GM23338 (cell line): ENCODE measurements around the gene OIT3. TPM values are rescaled to one million over a fixed set of nuclear protein-coding genes. Genes with fewer than 3 reads are reported as not detected.

Source experiments
- ATAC-seq: fragments of 200-7000 bp; cut with Tn5 transposase; 3 replicates; pipeline ENCODE4 v1.9.1; 2020
- DNase-seq: peaks from one replicate; pipeline ENCODE4 v3.0.0-alpha.2; 2015; ENCODE audit warnings: low spot score
- H2AFZ ChIP-seq: fragments of 200-600 bp; sonication (generic); 2 replicates; pipeline ENCODE4 v1.8.0; 2016; ENCODE audit warnings: antibody characterized with exemption, mild to moderate bottlenecking, moderate library complexity
- H3F3A ChIP-seq: fragments of 200-600 bp; sonication (generic); replicated peaks from 2 replicates; pipeline ENCODE4 v1.8.0; 2017; ENCODE audit warnings: antibody characterized with exemption, mixed run types, low read depth
- H3K27ac ChIP-seq: fragments of 200-600 bp; sonication (generic); 2 replicates; pipeline ENCODE4 v1.6.1; 2016; ENCODE audit warnings: low read depth
- H3K27me3 ChIP-seq: fragments of 200-600 bp; sonication (generic); 2 replicates; pipeline ENCODE4 v1.8.0; 2016; ENCODE audit warnings: mild to moderate bottlenecking, mixed run types, moderate library complexity; ENCODE audit not compliant: insufficient read depth
- H3K36me3 ChIP-seq: fragments of 200-600 bp; sonication (generic); 2 replicates; pipeline ENCODE4 v1.8.0; 2016; ENCODE audit warnings: mild to moderate bottlenecking; ENCODE audit not compliant: insufficient read depth
- H3K4me1 ChIP-seq: fragments of 200-600 bp; sonication (generic); 2 replicates; pipeline ENCODE4 v1.8.0; 2016; ENCODE audit warnings: mild to moderate bottlenecking, moderate library complexity; ENCODE audit not compliant: insufficient read depth
- H3K4me2 ChIP-seq: fragments of 200-600 bp; sonication (generic); 2 replicates; pipeline ENCODE4 v1.7.1; 2017; ENCODE audit warnings: mixed run types
- H3K4me3 ChIP-seq: fragments of 200-600 bp; sonication (generic); 2 replicates; pipeline ENCODE4 v1.6.1; 2016; ENCODE audit warnings: mixed run types
- H3K79me2 ChIP-seq: fragments of 200-600 bp; sonication (generic); replicated peaks from 2 replicates; pipeline ENCODE4 v1.8.0; 2017; ENCODE audit warnings: mild to moderate bottlenecking; ENCODE audit not compliant: insufficient read depth
- H3K9me2 ChIP-seq: fragments of 200-600 bp; sonication (generic); 2 replicates; pipeline ENCODE4 v1.8.0; 2017; ENCODE audit not compliant: insufficient read depth
- H4K20me1 ChIP-seq: fragments of 200-600 bp; sonication (generic); replicated peaks from 2 replicates; pipeline ENCODE4 v1.8.0; 2017; ENCODE audit warnings: mild to moderate bottlenecking; ENCODE audit not compliant: insufficient read depth
- H3K27ac Mint-ChIP-seq: 2 replicates; pipeline ENCODE4 v1.8.0; 2020; ENCODE audit warnings: inconsistent platforms, mild to moderate bottlenecking, moderate library complexity, mixed read lengths
- H3K27me3 Mint-ChIP-seq: 3 replicates; pipeline ENCODE4 v1.8.0; 2022; ENCODE audit warnings: low read depth, mild to moderate bottlenecking, moderate library complexity, mixed read lengths, inconsistent platforms; ENCODE audit not compliant: insufficient read depth, poor library complexity
- H3K36me3 Mint-ChIP-seq: 3 replicates; pipeline ENCODE4 v1.8.0; 2021; ENCODE audit warnings: low read depth, mild to moderate bottlenecking, inconsistent platforms, moderate library complexity, mixed read lengths
- H3K4me1 Mint-ChIP-seq: 3 replicates; pipeline ENCODE4 v1.8.0; 2020; ENCODE audit warnings: mild to moderate bottlenecking, inconsistent platforms, mixed read lengths
- H3K4me3 Mint-ChIP-seq: 3 replicates; pipeline ENCODE4 v1.8.0; 2021; ENCODE audit warnings: moderate library complexity, mild to moderate bottlenecking, inconsistent platforms, mixed read lengths
- H3K9me3 Mint-ChIP-seq: 3 replicates; pipeline ENCODE4 v1.8.0; 2020; ENCODE audit warnings: moderate library complexity, mild to moderate bottlenecking, inconsistent platforms, mixed read lengths
- CREB1 ChIP-seq: fragments of 250-450 bp; sonication (Bioruptor Pico); IDR thresholded peaks from 2 replicates; pipeline ENCODE4 v1.5.0; 2020; ENCODE audit warnings: low read depth, mild to moderate bottlenecking, moderate library complexity
- CTCF ChIP-seq, 2 experiments: fragments of 200-600 bp in 1 of 2; sonication (generic) in 1 of 2; conservative IDR thresholded peaks; 2 replicates each; pipeline versions ENCODE4 v1.5.1 to v1.6.1; 2016 to 2017; ENCODE audit warnings: antibody characterized with exemption in 2 of 2, low read depth in 2 of 2, mild to moderate bottlenecking in 2 of 2, moderate library complexity in 1 of 2
- ETS1 ChIP-seq: IDR thresholded peaks from 2 replicates; pipeline ENCODE4 v1.6.1; 2016; ENCODE audit warnings: antibody characterized with exemption
- EZH2 ChIP-seq: fragments of 200-600 bp; sonication (generic); IDR thresholded peaks from one replicate; pipeline ENCODE4 v1.8.0; 2017; ENCODE audit warnings: antibody characterized with exemption, mild to moderate bottlenecking, low read depth; ENCODE audit not compliant: unreplicated experiment
- EZH2phosphoT487 ChIP-seq: fragments of 200-600 bp; sonication (generic); IDR thresholded peaks from one replicate; pipeline ENCODE4 v1.8.1; 2018; ENCODE audit warnings: antibody characterized with exemption; ENCODE audit not compliant: unreplicated experiment
- JUNB ChIP-seq: IDR thresholded peaks from one replicate; pipeline ENCODE4 v1.6.1; 2016; ENCODE audit warnings: antibody characterized with exemption; ENCODE audit not compliant: unreplicated experiment
- NANOG ChIP-seq: IDR thresholded peaks from 2 replicates; pipeline ENCODE4 v1.6.1; 2016; ENCODE audit warnings: antibody characterized with exemption, borderline replicate concordance
- POLR2AphosphoS5 ChIP-seq: IDR thresholded peaks from 2 replicates; pipeline ENCODE4 v1.6.1; 2016; ENCODE audit warnings: antibody characterized with exemption, low read depth
- REST ChIP-seq: IDR thresholded peaks from one replicate; pipeline ENCODE4 v1.6.1; 2018; ENCODE audit warnings: antibody characterized with exemption; ENCODE audit not compliant: unreplicated experiment
- STAT1 ChIP-seq: IDR thresholded peaks from one replicate; pipeline ENCODE4 v1.6.1; 2016; ENCODE audit warnings: antibody characterized with exemption; ENCODE audit not compliant: unreplicated experiment
- ZNF114 ChIP-seq: fragments of 250-450 bp; sonication (Bioruptor Pico); IDR thresholded peaks from 2 replicates; pipeline ENCODE4 v1.5.0; 2020; ENCODE audit warnings: mild to moderate bottlenecking, moderate library complexity
- ZNF331 ChIP-seq: fragments of 250-450 bp; sonication (Bioruptor Pico); IDR thresholded peaks from 2 replicates; pipeline ENCODE4 v1.5.0; 2020; ENCODE audit warnings: low read depth, mild to moderate bottlenecking, moderate library complexity
- ZNF462 ChIP-seq: fragments of 250-450 bp; sonication (Bioruptor Pico); IDR thresholded peaks from 2 replicates; pipeline ENCODE4 v1.5.0; 2020; ENCODE audit warnings: mild to moderate bottlenecking, moderate library complexity
- polyA plus RNA-seq: library from polyadenylated mRNA; unstranded; fragments of >200 nt; fragmentation: Nextera tagmentation; extraction: Ambion mirVana; gene quantifications from 2 replicates; pipeline ENCODE4 v1.2.1, GENCODE V29; 2016
- total RNA-seq: library from RNA; depleted of rRNA; stranded (reverse); fragments of >200 nt; shearing (Covaris generic); gene quantifications from 2 replicates; pipeline ENCODE4 v1.2.3, GENCODE V29; 2014

The OIT3 gene
- total and polyA plus RNA-seq, 2 experiments from 2014 or later: not detected

- Histone ChIP-seq H3K27me3 (no peaks in the 10 kb centered on the region), H3K27ac (no peak overlapping the region), H3K36me3 (peaks cover 5% of the 10 kb centered on the region; the same call in 1 of the 2 replicates), H4K20me1 (no peaks in the 10 kb centered on the region), H3F3A (no peaks in the 10 kb centered on the region), H3K79me2 (no peaks in the 10 kb centered on the region), H3K4me2 (no peak overlapping the region), H3K4me3 (no peak overlapping the region), H2AFZ (no peak overlapping the region), H3K9me2 (no peaks in the 10 kb centered on the region), H3K4me1 (no peaks in the 10 kb centered on the region)
- H3K36me3 Mint-ChIP-seq: peaks cover 13% of the 10 kb centered on the region
- H3K27ac Mint-ChIP-seq: no peak overlapping the region
- peaks cover 44% of the 10 kb centered on the region for H3K9me3 Mint-ChIP-seq
- ATAC-seq: no peak
- no peak for DNase-seq
- H3K4me3 Mint-ChIP-seq: no peak overlapping the region
- TF ChIP-seq ETS1: no peak
- TF ChIP-seq NANOG: no peak
- no peak for TF ChIP-seq EZH2phosphoT487
- no peak for TF ChIP-seq STAT1
- no peak for TF ChIP-seq ZNF462 (CRISPR knock-in tag)
- no peak for TF ChIP-seq POLR2AphosphoS5
- no peak for TF ChIP-seq CREB1
- TF ChIP-seq REST: no peak
- no peak for TF ChIP-seq ZNF331 (CRISPR knock-in tag)
- no peak for TF ChIP-seq CTCF (conservative IDR thresholded peaks at IDR 0.05; ENCODE audit: low read depth in 2 of 2)
- TF ChIP-seq ZNF114 (CRISPR knock-in tag): no peak
- TF ChIP-seq EZH2: no peak
- TF ChIP-seq JUNB: no peak
- no peaks in the 10 kb centered on the region for H3K4me1 Mint-ChIP-seq
- peaks cover 1% of the 10 kb centered on the region for H3K27me3 Mint-ChIP-seq
These were observed 86.8 kb downstream of the OIT3 start for GRCh38 chr10:72980348-72980747.
